Liver (tissue), 3 donors: Measurements from ENCODE around the gene SLC17A2.

ENCODE experiments used
- JUND ChIP-seq, 2 donors: IDR thresholded peaks; 2 replicates each; pipeline ENCODE4 v1.6.1; 2016; ENCODE audit warnings: antibody characterized with exemption in 2 of 2
- TF ChIP-seq, protein P1 (sequence below): fragments of 150-350 bp; IDR thresholded peaks from 2 replicates; pipeline ENCODE4 v1.5.1; 2017; ENCODE audit warnings: improper control_type of control experiment, low read depth, low read length; ENCODE audit not compliant: missing input control
- TF ChIP-seq, protein P2 (sequence below): IDR thresholded peaks from 2 replicates; pipeline ENCODE4 v1.6.1; 2016; ENCODE audit warnings: antibody characterized with exemption, mild to moderate bottlenecking
- donor health status: healthy.
- donor health status: healthy.

DNA sequence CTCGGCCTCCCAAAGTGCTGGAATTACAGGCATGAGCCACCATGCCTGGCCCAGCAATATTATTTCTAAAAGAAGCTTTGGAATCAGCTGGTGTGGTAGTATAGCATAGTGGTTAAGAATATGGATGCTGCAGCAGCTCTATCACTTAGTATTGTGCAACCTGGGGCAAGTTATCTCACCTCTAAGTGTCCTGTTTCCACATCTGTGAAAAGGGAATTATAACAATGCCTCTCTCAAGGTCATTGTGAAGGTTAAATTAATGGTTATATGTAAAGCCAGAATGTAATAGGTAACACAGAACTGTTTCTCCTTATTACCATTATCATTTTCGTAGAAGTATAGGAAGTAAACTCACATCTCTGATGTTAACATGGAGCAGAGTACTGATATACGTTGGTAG, 14.2 kb downstream of the SLC17A2 start:
- TF ChIP-seq, protein P1, sequence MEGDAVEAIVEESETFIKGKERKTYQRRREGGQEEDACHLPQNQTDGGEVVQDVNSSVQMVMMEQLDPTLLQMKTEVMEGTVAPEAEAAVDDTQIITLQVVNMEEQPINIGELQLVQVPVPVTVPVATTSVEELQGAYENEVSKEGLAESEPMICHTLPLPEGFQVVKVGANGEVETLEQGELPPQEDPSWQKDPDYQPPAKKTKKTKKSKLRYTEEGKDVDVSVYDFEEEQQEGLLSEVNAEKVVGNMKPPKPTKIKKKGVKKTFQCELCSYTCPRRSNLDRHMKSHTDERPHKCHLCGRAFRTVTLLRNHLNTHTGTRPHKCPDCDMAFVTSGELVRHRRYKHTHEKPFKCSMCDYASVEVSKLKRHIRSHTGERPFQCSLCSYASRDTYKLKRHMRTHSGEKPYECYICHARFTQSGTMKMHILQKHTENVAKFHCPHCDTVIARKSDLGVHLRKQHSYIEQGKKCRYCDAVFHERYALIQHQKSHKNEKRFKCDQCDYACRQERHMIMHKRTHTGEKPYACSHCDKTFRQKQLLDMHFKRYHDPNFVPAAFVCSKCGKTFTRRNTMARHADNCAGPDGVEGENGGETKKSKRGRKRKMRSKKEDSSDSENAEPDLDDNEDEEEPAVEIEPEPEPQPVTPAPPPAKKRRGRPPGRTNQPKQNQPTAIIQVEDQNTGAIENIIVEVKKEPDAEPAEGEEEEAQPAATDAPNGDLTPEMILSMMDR, result no peak
- TF ChIP-seq, protein P2, sequence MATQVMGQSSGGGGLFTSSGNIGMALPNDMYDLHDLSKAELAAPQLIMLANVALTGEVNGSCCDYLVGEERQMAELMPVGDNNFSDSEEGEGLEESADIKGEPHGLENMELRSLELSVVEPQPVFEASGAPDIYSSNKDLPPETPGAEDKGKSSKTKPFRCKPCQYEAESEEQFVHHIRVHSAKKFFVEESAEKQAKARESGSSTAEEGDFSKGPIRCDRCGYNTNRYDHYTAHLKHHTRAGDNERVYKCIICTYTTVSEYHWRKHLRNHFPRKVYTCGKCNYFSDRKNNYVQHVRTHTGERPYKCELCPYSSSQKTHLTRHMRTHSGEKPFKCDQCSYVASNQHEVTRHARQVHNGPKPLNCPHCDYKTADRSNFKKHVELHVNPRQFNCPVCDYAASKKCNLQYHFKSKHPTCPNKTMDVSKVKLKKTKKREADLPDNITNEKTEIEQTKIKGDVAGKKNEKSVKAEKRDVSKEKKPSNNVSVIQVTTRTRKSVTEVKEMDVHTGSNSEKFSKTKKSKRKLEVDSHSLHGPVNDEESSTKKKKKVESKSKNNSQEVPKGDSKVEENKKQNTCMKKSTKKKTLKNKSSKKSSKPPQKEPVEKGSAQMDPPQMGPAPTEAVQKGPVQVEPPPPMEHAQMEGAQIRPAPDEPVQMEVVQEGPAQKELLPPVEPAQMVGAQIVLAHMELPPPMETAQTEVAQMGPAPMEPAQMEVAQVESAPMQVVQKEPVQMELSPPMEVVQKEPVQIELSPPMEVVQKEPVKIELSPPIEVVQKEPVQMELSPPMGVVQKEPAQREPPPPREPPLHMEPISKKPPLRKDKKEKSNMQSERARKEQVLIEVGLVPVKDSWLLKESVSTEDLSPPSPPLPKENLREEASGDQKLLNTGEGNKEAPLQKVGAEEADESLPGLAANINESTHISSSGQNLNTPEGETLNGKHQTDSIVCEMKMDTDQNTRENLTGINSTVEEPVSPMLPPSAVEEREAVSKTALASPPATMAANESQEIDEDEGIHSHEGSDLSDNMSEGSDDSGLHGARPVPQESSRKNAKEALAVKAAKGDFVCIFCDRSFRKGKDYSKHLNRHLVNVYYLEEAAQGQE, result no peak
- no peak for TF ChIP-seq JUND (IDR thresholded peaks at IDR 0.05)
